Keratinocyte (primary cell): ENCODE data around the gene MAU2. TPM values are rescaled to one million over a fixed set of nuclear protein-coding genes. Genes with fewer than 3 reads are reported as not detected.

Experiments used
- DNase-seq: peaks from one replicate; pipeline ENCODE4 v3.0.0-alpha.2; 2011; ENCODE audit warnings: low read depth, missing footprints, low spot score
- FAIRE-seq: peaks from 2 replicates; lab custom pipeline; 2011; peaks lifted over from hg19 to GRCh38; lab: Jason Lieb, UNC
- H2AFZ ChIP-seq: 2 replicates; pipeline ENCODE4 v1.6.0; 2012; ENCODE audit warnings: low read length, control low read depth, inconsistent platforms; ENCODE audit not compliant: control insufficient read depth
- H3K27ac ChIP-seq: 2 replicates; pipeline ENCODE4 v1.5.1; 2011; ENCODE audit warnings: low read length; ENCODE audit not compliant: control insufficient read depth, insufficient read depth
- H3K27me3 ChIP-seq: 3 replicates; pipeline ENCODE4 v1.6.0; 2011; ENCODE audit warnings: low read length; ENCODE audit not compliant: control insufficient read depth, insufficient read depth; ENCODE audit errors: extremely low read depth
- H3K36me3 ChIP-seq, 2 experiments: 2 replicates in 1 of 2; 3 replicates in 1 of 2; pipeline ENCODE4 v1.5.1; 2011; ENCODE audit warnings: low read length in 2 of 2, mild to moderate bottlenecking in 1 of 2; ENCODE audit not compliant: control insufficient read depth in 2 of 2, insufficient read depth in 2 of 2; ENCODE audit errors: extremely low read depth in 1 of 2
- H3K4me1 ChIP-seq: 3 replicates; pipeline ENCODE4 v1.5.1; 2011; ENCODE audit warnings: low read length; ENCODE audit not compliant: control insufficient read depth, insufficient read depth; ENCODE audit errors: extremely low read depth
- H3K4me2 ChIP-seq: 3 replicates; pipeline ENCODE4 v1.6.0; 2011; ENCODE audit warnings: low read depth, low read length; ENCODE audit not compliant: control insufficient read depth, insufficient read depth; ENCODE audit errors: extremely low read depth
- H3K4me3 ChIP-seq, 3 experiments: fragments of 200-600 bp in 1 of 3; sonication (generic) in 1 of 3; 2 replicates in 2 of 3; 3 replicates in 1 of 3; pipeline ENCODE4 v1.5.1; 2011 to 2016; ENCODE audit warnings: low read length in 3 of 3, mild to moderate bottlenecking in 3 of 3, control low read depth in 2 of 3, inconsistent platforms in 1 of 3, low read depth in 1 of 3, mixed read lengths in 1 of 3, mixed run types in 1 of 3, moderate library complexity in 1 of 3; ENCODE audit not compliant: control insufficient read depth in 2 of 3, insufficient read depth in 2 of 3; ENCODE audit errors: extremely low read depth in 1 of 3
- H3K79me2 ChIP-seq: 2 replicates; pipeline ENCODE4 v1.6.0; 2012; ENCODE audit warnings: low read length; ENCODE audit not compliant: control insufficient read depth, insufficient read depth
- H3K9ac ChIP-seq: 3 replicates; pipeline ENCODE4 v1.6.0; 2011; ENCODE audit warnings: low read length; ENCODE audit not compliant: control insufficient read depth, insufficient read depth; ENCODE audit errors: extremely low read depth
- H3K9me1 ChIP-seq: 3 replicates; pipeline ENCODE4 v1.6.0; 2011; ENCODE audit warnings: low read length; ENCODE audit not compliant: control insufficient read depth, insufficient read depth; ENCODE audit errors: extremely low read depth
- H3K9me3 ChIP-seq: 2 replicates; pipeline ENCODE4 v1.5.1; 2012; ENCODE audit warnings: low read depth, low read length; ENCODE audit not compliant: control insufficient read depth
- H4K20me1 ChIP-seq: 3 replicates; pipeline ENCODE4 v1.6.0; 2011; ENCODE audit warnings: low read length; ENCODE audit not compliant: control insufficient read depth, insufficient read depth; ENCODE audit errors: extremely low read depth
- EZH2 ChIP-seq: IDR thresholded peaks from one replicate; pipeline ENCODE4 v1.6.1; 2012; ENCODE audit warnings: inconsistent platforms, mild to moderate bottlenecking, low read length, moderate library complexity
- dilution Hi-C: fragments of 300-500 bp; cut with MboI; formaldehyde crosslinking; loops from one replicate; pipeline ENCODE4 v1.7.0; 2020; ENCODE audit warnings: low sequenced_read_pairs; ENCODE audit not compliant: extremely low pct_ligation_motif_present
- polyA plus RNA-seq, 5 experiments: library from polyadenylated mRNA; depleted of rRNA in 3 of 5; stranded (reverse) in 3 of 5; stranded (forward) in 1 of 5; unstranded in 1 of 5; fragments of >200 nt; gene quantifications; 1 replicate in 1 of 5; 2 replicates in 3 of 5; 3 replicates in 1 of 5; pipeline versions ENCODE4 v1.2.1 to v1.2.3, GENCODE V29; 2011 to 2012; ENCODE audit warnings: missing spikeins in 2 of 5, low read depth in 1 of 5, low replicate concordance in 1 of 5
- TF ChIP-seq, protein P1 (sequence below), 3 experiments: IDR thresholded peaks in 1 of 3; conservative IDR thresholded peaks in 1 of 3; optimal IDR thresholded peaks in 1 of 3; 2 replicates in 2 of 3; 3 replicates in 1 of 3; pipeline versions ENCODE3 to v1.5.1; 2011; ENCODE audit warnings: low read length in 3 of 3, mild to moderate bottlenecking in 3 of 3, moderate library complexity in 2 of 3, control low read depth in 1 of 3, inconsistent platforms in 1 of 3; ENCODE audit not compliant: insufficient read depth in 2 of 3; ENCODE audit errors: extremely low read depth in 1 of 3

The MAU2 gene
- polyA plus RNA-seq, 1 donor (not counting 4 experiments of a cell fraction or from before 2014, with no cell fraction given): 10.3 TPM

DNA sequence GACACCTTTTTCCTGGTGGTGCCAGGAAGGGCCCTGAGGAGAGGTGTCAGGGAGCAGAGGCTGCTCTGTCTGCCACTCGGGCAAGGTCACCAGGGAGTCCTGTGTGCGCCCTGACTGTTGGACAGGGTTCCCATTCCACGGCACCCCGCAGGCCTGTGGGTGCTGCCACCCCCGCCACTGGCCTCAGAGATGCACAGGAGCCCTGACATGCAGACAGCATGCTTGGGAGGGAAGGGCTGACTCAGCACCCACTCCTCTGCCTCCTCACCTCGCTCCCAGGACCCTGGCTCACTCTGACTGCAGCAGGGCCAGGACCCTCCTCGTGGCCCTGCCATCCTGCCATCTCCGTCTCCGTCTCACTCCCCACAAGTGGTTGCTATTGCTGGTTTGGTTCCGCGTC, 25.3 kb downstream of the MAU2 start:
- TF ChIP-seq, protein P1, sequence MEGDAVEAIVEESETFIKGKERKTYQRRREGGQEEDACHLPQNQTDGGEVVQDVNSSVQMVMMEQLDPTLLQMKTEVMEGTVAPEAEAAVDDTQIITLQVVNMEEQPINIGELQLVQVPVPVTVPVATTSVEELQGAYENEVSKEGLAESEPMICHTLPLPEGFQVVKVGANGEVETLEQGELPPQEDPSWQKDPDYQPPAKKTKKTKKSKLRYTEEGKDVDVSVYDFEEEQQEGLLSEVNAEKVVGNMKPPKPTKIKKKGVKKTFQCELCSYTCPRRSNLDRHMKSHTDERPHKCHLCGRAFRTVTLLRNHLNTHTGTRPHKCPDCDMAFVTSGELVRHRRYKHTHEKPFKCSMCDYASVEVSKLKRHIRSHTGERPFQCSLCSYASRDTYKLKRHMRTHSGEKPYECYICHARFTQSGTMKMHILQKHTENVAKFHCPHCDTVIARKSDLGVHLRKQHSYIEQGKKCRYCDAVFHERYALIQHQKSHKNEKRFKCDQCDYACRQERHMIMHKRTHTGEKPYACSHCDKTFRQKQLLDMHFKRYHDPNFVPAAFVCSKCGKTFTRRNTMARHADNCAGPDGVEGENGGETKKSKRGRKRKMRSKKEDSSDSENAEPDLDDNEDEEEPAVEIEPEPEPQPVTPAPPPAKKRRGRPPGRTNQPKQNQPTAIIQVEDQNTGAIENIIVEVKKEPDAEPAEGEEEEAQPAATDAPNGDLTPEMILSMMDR (optimal IDR thresholded peaks at IDR 0.05 in 1 of 3, IDR thresholded peaks at IDR 0.05 in 1 of 3, conservative IDR thresholded peaks at IDR 0.05 in 1 of 3; ENCODE audit: extremely low read depth in 1 of 3, insufficient read depth in 2 of 3, low read length in 3 of 3): no peak
- TF ChIP-seq EZH2: no peak
- Histone ChIP-seq H3K27me3 (no peaks in the 10 kb centered on the region), H3K9me1 (no peaks in the 10 kb centered on the region), H3K9me3 (no peaks in the 10 kb centered on the region), H3K4me1 (no peaks in the 10 kb centered on the region), H3K4me3 (no peak overlapping the region), H3K36me3 (peaks cover 27 to 47% of the 10 kb centered on the region in 2 experiments), H4K20me1 (no peaks in the 10 kb centered on the region), H3K27ac (no peak overlapping the region), H3K79me2 (no peaks in the 10 kb centered on the region), H2AFZ (no peak overlapping the region), H3K4me2 (no peak overlapping the region), H3K9ac (no peak overlapping the region)
- FAIRE-seq: no peak
- dilution Hi-C loops: no loop called here
- DNase-seq: no peak

DNA sequence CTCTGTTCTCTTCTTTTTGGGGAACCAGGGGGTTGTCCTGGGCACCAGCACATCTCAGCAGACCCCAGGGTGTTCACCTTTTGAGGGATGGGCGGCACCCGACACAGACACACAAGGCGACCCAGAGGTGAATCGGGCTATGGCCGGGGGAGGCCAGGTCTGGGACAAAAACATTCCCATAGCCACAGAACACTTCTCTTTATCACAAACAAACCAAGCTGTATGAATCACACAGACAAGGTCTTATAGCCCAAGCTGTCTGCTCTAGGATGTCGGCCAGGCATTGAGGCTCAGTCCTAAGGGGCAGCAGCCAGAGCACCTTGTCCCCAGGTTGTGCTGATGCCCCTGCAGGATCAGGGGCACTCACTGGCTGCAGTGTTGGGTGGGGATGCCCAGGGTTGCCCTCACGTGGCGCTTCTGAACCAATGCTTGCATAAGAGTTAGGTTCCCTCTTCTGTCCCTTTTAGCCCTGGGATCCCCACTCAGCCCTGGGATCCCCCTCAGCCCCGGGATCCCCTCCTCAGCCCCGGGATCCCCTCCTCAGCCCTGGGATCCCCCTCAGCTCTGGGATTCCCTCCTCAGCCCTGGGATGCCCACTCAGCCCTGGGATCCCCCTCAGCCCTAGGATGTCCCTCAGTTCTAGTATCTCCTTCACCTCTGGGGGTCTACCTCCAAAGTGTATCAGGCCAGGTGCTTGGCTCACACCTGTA, 26.9 kb downstream of the MAU2 start:
- Histone ChIP-seq H2AFZ (no peak overlapping the region), H3K9ac (no peak overlapping the region), H3K27ac (no peak overlapping the region), H3K79me2 (no peaks in the 10 kb centered on the region), H3K4me1 (no peaks in the 10 kb centered on the region), H3K4me2 (no peak overlapping the region), H3K9me3 (no peaks in the 10 kb centered on the region), H3K27me3 (no peaks in the 10 kb centered on the region), H3K4me3 (no peak overlapping the region), H3K36me3 (peaks cover 20 to 46% of the 10 kb centered on the region in 2 experiments), H4K20me1 (no peaks in the 10 kb centered on the region), H3K9me1 (no peaks in the 10 kb centered on the region)
- no peak for TF ChIP-seq EZH2
- TF ChIP-seq, protein P1 (optimal IDR thresholded peaks at IDR 0.05 in 1 of 3, IDR thresholded peaks at IDR 0.05 in 1 of 3, conservative IDR thresholded peaks at IDR 0.05 in 1 of 3; ENCODE audit: extremely low read depth in 1 of 3, insufficient read depth in 2 of 3, low read length in 3 of 3): no peak
- DNase-seq (no peak), FAIRE-seq (no peak)
- dilution Hi-C loops: no loop called here
